ENCODE results near the gene FBLN2.
"Not testable (repeated sequence)": the region's sequence is repeated elsewhere in the genome, so short reads cannot be mapped to it uniquely, and the experiment has no call there.

FBLN2 gene

DNA sequence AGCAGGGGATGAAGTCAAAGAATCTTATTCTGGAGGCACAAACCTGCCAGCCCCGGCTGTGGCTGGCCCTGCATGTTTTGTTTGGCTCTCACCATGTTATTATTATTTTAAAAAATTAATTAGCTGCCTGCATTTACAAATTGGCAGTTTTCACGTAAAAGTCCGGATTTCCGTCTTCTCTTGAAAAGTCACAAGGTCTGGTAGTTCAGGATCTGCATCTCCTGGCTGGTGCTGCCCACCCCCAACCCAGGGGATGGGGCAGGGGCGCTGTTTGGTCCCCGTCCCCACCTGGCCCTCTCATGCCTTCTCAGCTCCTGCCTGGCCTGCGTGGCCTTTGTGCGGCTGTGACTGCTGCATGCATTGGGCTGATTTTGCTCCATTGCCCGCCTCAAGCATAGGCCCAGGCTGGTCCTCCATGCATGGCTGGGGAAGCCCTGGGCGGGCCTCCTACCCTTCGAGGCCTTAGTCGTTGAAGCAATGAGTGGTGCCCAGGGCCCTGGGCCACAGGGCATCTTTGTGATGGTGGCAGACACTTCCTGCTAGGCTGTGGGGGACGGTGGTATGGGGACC, 2.0 kb downstream of the FBLN2 start:
- DNase-seq = no peak

- DNase-seq = no peak
Observed at GRCh38 chr3:13552857-13553652, 4.1 kb downstream of the FBLN2 start.

DNA sequence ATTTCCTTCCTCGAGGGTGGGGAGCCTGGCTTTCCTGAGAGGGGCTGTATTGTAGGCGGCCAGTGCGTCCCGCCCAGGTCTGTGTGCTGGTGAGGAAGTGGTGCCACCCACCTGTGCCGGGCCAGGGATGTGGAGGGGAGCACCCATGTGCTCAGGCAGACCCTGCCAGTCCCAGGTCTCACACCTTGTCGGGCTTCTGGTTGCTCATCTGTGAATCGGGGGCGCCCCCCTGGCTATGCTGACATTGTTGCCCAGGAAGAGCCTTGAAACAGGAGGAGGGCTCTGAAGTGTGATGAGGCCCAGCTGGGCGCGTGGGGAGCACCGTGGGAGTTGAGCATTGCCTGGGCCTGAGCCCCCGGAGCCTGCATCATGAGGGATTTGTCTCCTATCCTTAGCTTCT, 4.8 kb downstream of the FBLN2 start:
- no peak for DNase-seq

DNA sequence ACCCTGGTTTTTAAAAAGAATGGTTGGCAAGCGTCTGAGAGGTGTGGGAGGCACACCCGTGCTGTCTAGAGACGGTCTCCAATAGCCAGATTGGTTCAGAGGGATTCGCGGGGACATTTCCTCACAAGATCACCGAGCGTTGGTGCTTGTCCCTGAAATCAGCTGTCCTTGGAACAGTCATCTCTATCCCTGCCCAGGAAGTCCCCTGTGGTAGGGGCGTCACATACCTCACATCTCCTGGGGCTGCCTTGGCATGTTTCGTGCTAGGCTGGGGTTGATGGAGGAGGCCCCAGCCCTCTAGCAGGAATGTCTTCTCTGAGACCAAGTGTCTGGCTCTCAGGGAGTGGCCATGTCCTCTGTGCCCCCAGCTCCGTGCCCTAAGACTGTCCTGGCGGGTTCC, 6.8 kb downstream of the FBLN2 start:
- DNase-seq = no peak

DNA sequence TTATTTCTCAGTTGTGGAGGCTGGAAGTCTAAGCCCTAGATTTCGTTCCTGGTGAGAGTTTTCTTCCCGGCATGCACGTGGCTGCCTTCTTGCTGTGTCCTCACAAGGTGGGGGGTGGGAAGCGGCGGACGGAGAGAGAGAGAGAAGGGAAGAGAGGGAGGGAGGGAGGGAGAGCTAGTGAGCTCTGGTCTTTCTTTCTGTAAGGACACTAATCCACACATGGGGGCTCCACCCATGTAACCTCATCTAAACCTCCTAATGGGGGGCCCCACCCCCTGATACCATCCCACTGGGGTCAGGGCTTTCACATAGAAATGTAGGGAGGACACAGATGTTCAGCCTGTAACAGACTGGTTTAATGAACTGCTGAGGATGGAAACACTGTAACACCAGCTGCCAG, 7.3 kb downstream of the FBLN2 start:
- no peak for DNase-seq

DNA sequence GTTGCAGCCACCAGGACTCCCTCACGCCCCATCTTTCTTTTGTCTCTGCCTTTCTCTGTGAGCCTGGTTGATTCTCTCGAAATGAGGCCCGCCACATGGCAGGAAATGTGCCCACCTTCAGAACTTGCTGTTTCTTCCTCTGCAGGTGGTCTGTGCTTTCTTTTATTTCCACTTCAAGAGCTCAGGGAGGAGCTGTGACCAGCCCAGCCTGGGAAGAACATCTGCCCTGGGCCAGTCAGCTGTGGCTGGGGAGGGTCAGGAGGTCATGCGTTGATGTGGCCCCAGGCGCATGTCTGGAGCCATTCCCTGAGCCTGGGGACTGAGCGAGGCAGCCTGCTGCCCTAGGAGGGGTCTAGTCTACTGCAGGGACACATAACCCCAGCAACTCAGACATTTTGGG, 8.0 kb downstream of the FBLN2 start:
- DNase-seq = no peak

GRCh38 chr3:13557417-13557816, 8.5 kb downstream of the FBLN2 start:
- no peak for DNase-seq

DNA sequence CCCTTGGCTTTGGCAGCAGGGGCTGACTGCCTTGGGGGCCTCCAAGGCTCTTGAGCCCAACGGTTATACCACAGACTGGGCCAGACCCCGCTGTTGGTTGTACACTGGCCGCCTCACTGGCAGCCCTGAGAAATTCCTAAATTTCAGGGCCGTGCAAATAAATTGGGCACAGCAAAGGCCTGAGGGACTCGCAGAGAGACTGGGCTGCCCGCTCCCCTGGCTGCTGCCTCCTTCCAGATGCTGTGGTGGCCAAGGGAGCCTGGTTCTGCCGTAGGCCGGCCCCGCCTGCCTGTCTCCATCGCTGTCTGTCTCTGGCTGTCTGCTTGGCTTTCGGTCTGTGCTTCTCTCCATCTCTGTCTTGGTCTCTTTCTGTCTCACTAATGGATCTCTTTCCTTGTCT, 9.0 kb downstream of the FBLN2 start:
- DNase-seq = no peak

DNA sequence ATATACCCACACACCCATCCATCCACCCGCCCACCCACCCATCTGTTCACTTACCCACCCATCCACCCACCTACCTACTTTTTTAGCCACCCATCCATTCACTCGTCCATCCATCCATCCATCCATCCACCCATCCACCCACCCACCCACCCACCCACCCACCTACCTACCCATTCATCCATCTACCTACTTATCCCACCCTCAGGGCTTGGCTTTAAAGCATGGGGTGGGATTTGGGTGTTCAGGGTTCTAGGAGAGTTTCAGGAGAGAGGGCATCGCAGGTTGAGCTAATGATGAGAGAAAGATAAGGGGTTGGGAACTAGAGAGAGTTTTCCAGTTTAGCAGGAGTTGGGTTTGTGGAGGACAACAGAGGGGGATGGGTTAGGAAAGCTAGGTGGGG, 9.7 kb downstream of the FBLN2 start:
- no peak for DNase-seq

DNA sequence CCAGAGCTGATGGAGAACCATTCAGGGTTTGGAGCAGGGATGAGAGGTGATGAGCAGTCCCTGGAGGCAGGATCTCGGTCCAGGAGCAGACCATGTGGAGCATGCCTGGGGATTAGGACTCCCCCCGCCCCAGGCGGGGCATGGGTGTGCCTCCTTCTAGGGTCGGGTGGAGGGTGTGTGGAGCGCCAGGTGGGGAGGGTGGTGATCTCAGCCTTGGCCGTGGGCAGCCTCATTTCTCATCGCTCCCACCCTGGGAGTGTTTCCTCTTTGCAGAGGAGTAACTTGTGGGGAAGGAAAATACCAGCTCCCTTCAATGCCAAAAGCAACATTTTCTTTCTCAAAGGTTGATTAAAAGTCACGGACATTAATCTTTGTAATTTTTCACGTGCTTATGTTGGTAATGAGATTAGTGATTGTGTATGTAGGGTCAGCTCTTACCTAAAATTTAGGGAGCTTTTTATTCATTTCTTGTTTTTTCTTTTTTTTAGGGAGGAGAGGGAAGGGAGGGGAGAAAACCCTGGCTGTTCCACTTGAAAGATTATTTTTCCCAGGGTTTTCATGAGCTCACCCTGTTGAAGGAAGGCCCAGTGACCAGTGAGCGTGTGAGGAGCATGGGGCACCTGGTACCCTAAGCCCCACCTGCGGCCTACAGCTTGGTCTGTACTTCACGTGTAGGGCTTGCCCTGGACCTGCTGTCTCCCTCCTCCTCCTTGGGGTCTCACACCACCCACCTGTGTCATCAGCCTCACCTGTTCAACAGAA, 11.0 kb downstream of the FBLN2 start:
- no peak for DNase-seq

GRCh38 chr3:13561376-13561775, 12.5 kb downstream of the FBLN2 start:
- no peak for DNase-seq

GRCh38 chr3:13561967-13562366, 13.0 kb downstream of the FBLN2 start:
- DNase-seq = no peak

GRCh38 chr3:13562421-13562820, 13.5 kb downstream of the FBLN2 start:
- not testable (repeated sequence) for DNase-seq

DNA sequence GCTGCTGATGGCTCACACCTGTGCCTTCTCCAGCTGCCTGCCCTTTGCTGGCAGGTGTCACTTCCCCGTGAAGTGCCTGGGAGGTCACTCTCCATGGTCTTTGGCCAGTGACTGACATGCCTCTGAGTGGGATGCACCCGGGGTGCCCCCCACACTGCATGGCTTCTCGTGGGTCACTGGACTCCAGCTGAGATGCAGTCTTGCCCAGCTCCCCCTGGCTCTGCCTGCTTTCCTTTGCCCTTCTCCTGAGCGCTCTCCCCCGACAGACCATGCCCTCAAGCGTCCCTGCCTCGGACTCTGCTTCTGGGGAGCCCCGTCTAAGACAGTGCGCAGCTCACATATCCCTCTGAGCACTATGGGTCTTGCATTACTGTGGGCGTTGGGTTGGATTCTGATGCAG, 14.4 kb downstream of the FBLN2 start:
- no peak for DNase-seq

- no peak for DNase-seq
Observed at GRCh38 chr3:13563911-13564310, 15.0 kb downstream of the FBLN2 start.

GRCh38 chr3:13564751-13565560, 16.0 kb downstream of the FBLN2 start:
- no peak for DNase-seq

DNA sequence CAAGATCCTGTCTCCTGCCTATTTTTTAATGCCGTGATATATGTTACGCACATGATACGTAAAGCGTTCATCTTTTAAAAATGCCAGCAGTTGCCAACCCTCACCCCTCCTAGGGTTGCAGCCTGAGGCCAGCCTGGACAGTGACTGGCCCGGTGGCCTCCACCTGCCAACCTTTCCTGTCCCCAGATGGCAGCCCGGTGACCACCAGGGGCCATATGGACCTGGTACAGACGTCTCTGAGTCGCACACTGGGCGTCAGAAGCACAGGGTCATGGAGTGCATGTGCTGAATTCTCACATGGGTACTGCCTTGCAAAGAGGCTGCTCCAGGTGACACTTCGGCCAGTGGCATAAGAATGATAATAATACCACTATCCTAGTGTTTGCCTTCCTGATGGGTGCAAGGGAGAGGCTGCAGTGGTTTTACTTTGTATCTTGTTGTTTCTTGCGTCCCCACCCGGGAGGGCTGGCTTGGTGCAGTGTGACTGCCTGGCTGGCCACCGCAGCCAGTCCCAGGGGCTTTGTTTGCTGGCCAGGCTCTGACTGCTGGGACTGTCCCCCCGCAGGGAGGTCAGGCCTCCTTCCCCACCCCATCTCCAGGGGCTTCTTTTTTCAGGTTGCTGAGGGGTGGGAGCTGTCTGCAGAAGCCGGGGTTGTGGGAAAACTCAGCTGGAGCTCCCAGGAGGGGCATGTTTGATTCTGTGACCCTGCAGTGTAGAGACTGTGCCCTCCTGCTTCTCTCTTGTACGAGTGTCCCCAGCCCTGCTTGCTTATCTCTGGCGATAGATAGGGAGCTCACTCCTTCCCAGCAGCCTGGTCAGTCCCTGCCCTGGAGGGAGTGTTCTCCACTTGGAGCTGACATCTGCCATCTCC, 16.9 kb downstream of the FBLN2 start:
- DNase-seq = no peak

- no peak for DNase-seq
Observed at GRCh38 chr3:13566453-13566748, 17.5 kb downstream of the FBLN2 start.

DNA sequence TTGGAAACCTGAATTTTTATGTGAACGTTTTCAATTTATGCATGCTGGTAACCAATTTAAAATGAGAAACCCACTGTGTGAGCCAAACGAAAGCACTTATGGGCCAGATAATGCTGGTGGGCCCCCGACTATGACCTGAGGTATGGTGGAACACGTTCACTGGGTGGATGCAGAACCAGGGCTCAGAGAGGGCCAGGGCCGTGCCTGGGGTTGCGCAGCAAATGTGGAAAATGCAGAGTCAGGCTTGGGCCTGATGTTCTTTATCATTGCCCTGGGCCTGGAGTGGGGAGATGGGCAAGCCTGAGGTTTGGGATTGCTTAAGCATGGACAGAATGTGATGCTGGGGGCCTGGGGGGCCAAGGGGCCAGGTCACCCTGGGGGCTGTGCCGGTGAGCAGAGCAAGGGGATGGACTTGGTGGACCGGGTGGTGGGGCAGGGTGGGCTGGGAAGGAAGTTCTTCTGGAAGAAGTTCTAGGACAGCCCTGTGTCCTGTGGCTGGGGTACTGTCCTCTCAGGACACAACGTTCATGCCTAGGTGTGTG, 17.9 kb downstream of the FBLN2 start:
- DNase-seq = no peak

DNA sequence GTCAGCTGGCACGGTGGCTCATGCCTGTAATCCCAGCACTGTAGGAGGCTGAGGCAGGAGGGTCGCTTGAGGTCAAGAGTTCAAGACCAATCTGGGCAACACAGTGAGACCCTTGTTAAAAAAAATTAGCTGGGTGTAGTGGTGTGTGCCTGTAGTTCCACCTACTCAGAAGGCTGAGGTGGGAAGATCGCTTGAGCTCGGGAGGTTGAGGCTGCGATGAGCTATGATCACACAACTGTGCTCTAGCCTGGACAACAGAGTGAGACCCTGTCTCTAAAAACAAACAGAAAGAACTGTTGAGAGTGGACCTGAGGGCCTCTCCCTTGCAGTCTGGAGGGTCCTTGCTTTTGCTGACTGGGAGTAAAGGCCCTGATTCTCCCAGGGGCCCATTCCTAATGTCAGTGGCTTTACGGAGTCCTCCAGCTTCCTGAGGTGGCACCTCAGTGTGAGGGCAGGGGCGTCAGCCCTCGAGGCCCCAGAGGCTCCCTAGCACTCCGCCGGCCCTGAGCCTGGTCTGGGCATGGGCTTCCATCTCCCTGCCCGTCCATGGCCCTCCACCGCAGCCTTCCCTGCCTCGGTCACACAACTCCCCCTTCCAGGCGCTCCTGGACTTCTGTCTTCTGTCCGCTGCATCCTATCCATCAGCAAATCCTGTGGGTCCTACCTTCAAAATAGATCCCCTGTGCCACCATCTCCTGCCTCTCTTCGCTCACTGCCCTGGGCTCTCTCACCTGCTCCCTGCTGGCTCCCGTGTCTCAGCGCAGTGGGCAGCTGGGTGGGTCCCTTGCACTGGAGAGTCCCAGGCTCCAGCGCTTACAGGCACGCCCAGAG, 19.0 kb downstream of the FBLN2 start:
- no peak for DNase-seq

GRCh38 chr3:13568515-13569028, 19.6 kb downstream of the FBLN2 start:
- no peak for DNase-seq
